WTC11 (cell line): ENCODE data around the gene DIDO1. TPM values are rescaled to one million over a fixed set of nuclear protein-coding genes. Genes with fewer than 3 reads are reported as not detected.

Source experiments
- ATAC-seq: fragments of 200-7000 bp; cut with Tn5 transposase; 2 replicates; pipeline ENCODE4 v1.10.0; 2021; ENCODE audit warnings: mild to moderate bottlenecking, moderate library complexity
- CTCF ChIA-PET: fragments of 300-600 bp; sonication (Branson Sonifier 250); formaldehyde crosslinking; loops from one replicate; lab custom pipeline; 2021; ENCODE audit warnings: antibody characterized with exemption; lab: Charles Lee
- POLR2A ChIA-PET: fragments of 350-600 bp; sonication (Branson Sonifier 250); formaldehyde crosslinking; loops from one replicate; lab custom pipeline; 2021; ENCODE audit warnings: antibody characterized with exemption; lab: Charles Lee
- DNase-seq: peaks from one replicate; pipeline ENCODE4 v3.0.0; 2021; ENCODE audit warnings: low spot score
- H3K27ac Mint-ChIP-seq: 2 replicates; pipeline ENCODE4 v1.8.0; 2021; ENCODE audit warnings: mixed read lengths
- H3K27me3 Mint-ChIP-seq: 2 replicates; pipeline ENCODE4 v1.8.0; 2021; ENCODE audit warnings: low read depth, mild to moderate bottlenecking, moderate library complexity, mixed read lengths
- H3K36me3 Mint-ChIP-seq: 2 replicates; pipeline ENCODE4 v1.8.0; 2021; ENCODE audit warnings: mixed read lengths
- H3K4me1 Mint-ChIP-seq: 2 replicates; pipeline ENCODE4 v1.8.0; 2022; ENCODE audit warnings: mixed read lengths
- H3K4me3 Mint-ChIP-seq: 2 replicates; pipeline ENCODE4 v1.8.0; 2021; ENCODE audit warnings: mild to moderate bottlenecking, moderate library complexity, mixed read lengths
- H3K9me3 Mint-ChIP-seq: 2 replicates; pipeline ENCODE4 v1.8.0; 2021; ENCODE audit warnings: mixed read lengths
- CBFB ChIP-seq: sonication (generic); formaldehyde crosslinking; IDR thresholded peaks from 2 replicates; pipeline ENCODE4 v1.8.1; 2022; ENCODE audit warnings: mild to moderate bottlenecking, low read depth, missing genetic modification reagents
- FOXK1 ChIP-seq: sonication (generic); formaldehyde crosslinking; IDR thresholded peaks from 2 replicates; pipeline ENCODE4 v1.8.0; 2022; ENCODE audit warnings: mild to moderate bottlenecking, moderate library complexity, missing genetic modification reagents
- KAT7 ChIP-seq: sonication (generic); formaldehyde crosslinking; IDR thresholded peaks from 2 replicates; pipeline ENCODE4 v1.8.1; 2023; ENCODE audit warnings: missing genetic modification reagents, mild to moderate bottlenecking, borderline replicate concordance
- NR1H2 ChIP-seq: sonication (generic); formaldehyde crosslinking; IDR thresholded peaks from 2 replicates; pipeline ENCODE4 v1.9.0; 2021; ENCODE audit warnings: mild to moderate bottlenecking, moderate library complexity, missing genetic modification reagents
- SMAD3 ChIP-seq: sonication (generic); formaldehyde crosslinking; IDR thresholded peaks from 2 replicates; pipeline ENCODE4 v1.8.0; 2022; ENCODE audit warnings: missing genetic modification reagents, mild to moderate bottlenecking, borderline replicate concordance
- SMAD4 ChIP-seq: sonication (generic); formaldehyde crosslinking; IDR thresholded peaks from 2 replicates; pipeline ENCODE4 v1.8.0; 2022; ENCODE audit warnings: mild to moderate bottlenecking, missing genetic modification reagents
- TEAD1 ChIP-seq: sonication (generic); formaldehyde crosslinking; IDR thresholded peaks from 2 replicates; pipeline ENCODE4 v1.8.0; 2022; ENCODE audit warnings: mild to moderate bottlenecking, missing genetic modification reagents
- ZNF317 ChIP-seq: sonication (generic); formaldehyde crosslinking; IDR thresholded peaks from 2 replicates; pipeline ENCODE4 v1.8.1; 2023; ENCODE audit warnings: low read depth, mild to moderate bottlenecking, moderate library complexity, missing genetic modification reagents, borderline replicate concordance
- ZNF416 ChIP-seq: fragments of 250-450 bp; sonication (Bioruptor Pico); IDR thresholded peaks from 2 replicates; pipeline ENCODE4 v1.9.0; 2021; ENCODE audit warnings: mild to moderate bottlenecking, inconsistent platforms
- ZNF423 ChIP-seq: fragments of 250-450 bp; sonication (Bioruptor Pico); IDR thresholded peaks from 2 replicates; pipeline ENCODE4 v2.1.2; 2022; ENCODE audit warnings: mild to moderate bottlenecking, moderate library complexity
- total RNA-seq: library from RNA; stranded (reverse); gene quantifications from 3 replicates; pipeline ENCODE4 v1.2.3, GENCODE V29; 2021
- TF ChIP-seq, protein P1 (sequence below): sonication (generic); formaldehyde crosslinking; IDR thresholded peaks from 2 replicates; pipeline ENCODE4 v1.8.1; 2022; ENCODE audit warnings: mild to moderate bottlenecking, moderate library complexity, missing genetic modification reagents
- TF ChIP-seq, protein P2 (sequence below): sonication (generic); formaldehyde crosslinking; conservative IDR thresholded peaks from 2 replicates; pipeline ENCODE4 v1.8.1; 2023; ENCODE audit warnings: mild to moderate bottlenecking, low read depth, missing genetic modification reagents, moderate library complexity
- TF ChIP-seq, protein P3 (sequence below): sonication (generic); formaldehyde crosslinking; IDR thresholded peaks from 2 replicates; pipeline ENCODE4 v1.8.1; 2022; ENCODE audit warnings: missing genetic modification reagents, borderline replicate concordance
- TF ChIP-seq, protein P4 (sequence below): sonication (generic); formaldehyde crosslinking; IDR thresholded peaks from 2 replicates; pipeline ENCODE4 v1.8.1; 2023; ENCODE audit warnings: mild to moderate bottlenecking, missing genetic modification reagents, moderate library complexity
- TF ChIP-seq, protein P5 (sequence below): sonication (generic); formaldehyde crosslinking; IDR thresholded peaks from 2 replicates; pipeline ENCODE4 v1.8.1; 2023; ENCODE audit warnings: mild to moderate bottlenecking, moderate library complexity, missing genetic modification reagents
- TF ChIP-seq, protein P6 (sequence below): sonication (generic); formaldehyde crosslinking; IDR thresholded peaks from 2 replicates; pipeline ENCODE4 v1.8.0; 2023; ENCODE audit warnings: missing genetic modification reagents, mild to moderate bottlenecking, borderline replicate concordance
- TF ChIP-seq, protein P7 (sequence below): sonication (generic); formaldehyde crosslinking; IDR thresholded peaks from 2 replicates; pipeline ENCODE4 v1.8.1; 2023; ENCODE audit warnings: mild to moderate bottlenecking, missing genetic modification reagents, borderline replicate concordance

The DIDO1 gene
- total RNA-seq, 1 experiment from 2014 or later, result 87.3 TPM

DNA sequence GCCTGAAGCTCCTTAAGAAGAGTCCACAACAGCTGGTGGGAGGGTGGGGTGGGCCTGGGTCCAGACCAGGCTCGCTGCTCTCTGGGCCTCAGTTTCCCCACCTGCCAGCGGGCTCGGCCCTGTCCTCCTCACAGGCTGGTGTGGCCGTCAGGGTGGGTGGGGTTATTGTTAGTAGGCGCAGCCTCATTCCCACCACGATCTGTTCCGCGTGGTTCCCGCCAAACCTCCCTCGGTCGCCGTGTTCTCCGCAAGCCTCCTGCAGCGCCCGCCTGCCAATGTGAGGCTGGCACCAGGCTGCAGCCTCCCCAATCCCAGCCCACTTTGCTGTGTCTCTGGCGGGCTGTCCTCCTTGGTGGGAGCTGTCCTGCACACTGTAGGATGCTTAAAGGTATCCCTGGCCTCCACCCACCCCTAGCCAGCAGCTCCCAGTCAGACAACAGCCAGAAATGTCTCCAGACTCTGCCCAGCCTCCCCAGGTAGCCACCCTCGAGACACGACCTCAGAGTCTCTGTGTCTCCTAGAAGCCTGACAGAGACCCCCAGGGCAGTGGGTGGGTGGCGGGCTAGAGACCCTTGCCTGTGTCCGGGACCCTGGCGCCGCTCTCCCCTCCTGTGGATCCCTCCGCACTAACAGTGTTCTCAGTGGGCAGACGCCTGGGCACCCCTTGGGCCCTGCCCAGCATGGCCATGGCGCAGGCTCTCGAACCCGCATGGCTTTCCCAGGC lies 41.5 kb upstream of the DIDO1 start:
- Mint-ChIP-seq H3K36me3 (no peaks in the 10 kb centered on the region), H3K27me3 (peaks cover 13% of the 10 kb centered on the region), H3K27ac (peak overlapping the region; percentile 56; the same call in 1 of the 2 replicates), H3K4me3 (no peak overlapping the region), H3K4me1 (peaks cover 3% of the 10 kb centered on the region; the same call in 1 of the 2 replicates), H3K9me3 (no peaks in the 10 kb centered on the region)
- CTCF ChIA-PET, result no interaction called here
- POLR2A ChIA-PET, result no interaction called here
- TF ChIP-seq ZNF317 (CRISPR knock-in tag), result no peak
- TF ChIP-seq, protein P1, sequence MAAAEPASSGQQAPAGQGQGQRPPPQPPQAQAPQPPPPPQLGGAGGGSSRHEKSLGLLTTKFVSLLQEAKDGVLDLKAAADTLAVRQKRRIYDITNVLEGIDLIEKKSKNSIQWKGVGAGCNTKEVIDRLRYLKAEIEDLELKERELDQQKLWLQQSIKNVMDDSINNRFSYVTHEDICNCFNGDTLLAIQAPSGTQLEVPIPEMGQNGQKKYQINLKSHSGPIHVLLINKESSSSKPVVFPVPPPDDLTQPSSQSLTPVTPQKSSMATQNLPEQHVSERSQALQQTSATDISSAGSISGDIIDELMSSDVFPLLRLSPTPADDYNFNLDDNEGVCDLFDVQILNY (CRISPR knock-in tag), result no peak
- TF ChIP-seq, protein P2, sequence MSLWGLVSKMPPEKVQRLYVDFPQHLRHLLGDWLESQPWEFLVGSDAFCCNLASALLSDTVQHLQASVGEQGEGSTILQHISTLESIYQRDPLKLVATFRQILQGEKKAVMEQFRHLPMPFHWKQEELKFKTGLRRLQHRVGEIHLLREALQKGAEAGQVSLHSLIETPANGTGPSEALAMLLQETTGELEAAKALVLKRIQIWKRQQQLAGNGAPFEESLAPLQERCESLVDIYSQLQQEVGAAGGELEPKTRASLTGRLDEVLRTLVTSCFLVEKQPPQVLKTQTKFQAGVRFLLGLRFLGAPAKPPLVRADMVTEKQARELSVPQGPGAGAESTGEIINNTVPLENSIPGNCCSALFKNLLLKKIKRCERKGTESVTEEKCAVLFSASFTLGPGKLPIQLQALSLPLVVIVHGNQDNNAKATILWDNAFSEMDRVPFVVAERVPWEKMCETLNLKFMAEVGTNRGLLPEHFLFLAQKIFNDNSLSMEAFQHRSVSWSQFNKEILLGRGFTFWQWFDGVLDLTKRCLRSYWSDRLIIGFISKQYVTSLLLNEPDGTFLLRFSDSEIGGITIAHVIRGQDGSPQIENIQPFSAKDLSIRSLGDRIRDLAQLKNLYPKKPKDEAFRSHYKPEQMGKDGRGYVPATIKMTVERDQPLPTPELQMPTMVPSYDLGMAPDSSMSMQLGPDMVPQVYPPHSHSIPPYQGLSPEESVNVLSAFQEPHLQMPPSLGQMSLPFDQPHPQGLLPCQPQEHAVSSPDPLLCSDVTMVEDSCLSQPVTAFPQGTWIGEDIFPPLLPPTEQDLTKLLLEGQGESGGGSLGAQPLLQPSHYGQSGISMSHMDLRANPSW (CRISPR knock-in tag), result no peak
- TF ChIP-seq TEAD1 (CRISPR knock-in tag), result no peak
- TF ChIP-seq, protein P3, sequence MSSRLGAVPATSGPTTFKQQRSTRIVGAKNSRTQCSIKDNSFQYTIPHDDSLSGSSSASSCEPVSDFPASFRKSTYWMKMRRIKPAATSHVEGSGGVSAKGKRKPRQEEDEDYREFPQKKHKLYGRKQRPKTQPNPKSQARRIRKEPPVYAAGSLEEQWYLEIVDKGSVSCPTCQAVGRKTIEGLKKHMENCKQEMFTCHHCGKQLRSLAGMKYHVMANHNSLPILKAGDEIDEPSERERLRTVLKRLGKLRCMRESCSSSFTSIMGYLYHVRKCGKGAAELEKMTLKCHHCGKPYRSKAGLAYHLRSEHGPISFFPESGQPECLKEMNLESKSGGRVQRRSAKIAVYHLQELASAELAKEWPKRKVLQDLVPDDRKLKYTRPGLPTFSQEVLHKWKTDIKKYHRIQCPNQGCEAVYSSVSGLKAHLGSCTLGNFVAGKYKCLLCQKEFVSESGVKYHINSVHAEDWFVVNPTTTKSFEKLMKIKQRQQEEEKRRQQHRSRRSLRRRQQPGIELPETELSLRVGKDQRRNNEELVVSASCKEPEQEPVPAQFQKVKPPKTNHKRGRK (CRISPR knock-in tag), result no peak
- TF ChIP-seq, protein P4, sequence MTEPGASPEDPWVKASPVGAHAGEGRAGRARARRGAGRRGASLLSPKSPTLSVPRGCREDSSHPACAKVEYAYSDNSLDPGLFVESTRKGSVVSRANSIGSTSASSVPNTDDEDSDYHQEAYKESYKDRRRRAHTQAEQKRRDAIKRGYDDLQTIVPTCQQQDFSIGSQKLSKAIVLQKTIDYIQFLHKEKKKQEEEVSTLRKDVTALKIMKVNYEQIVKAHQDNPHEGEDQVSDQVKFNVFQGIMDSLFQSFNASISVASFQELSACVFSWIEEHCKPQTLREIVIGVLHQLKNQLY, result no peak
- no peak for TF ChIP-seq ZNF423
- TF ChIP-seq FOXK1 (CRISPR knock-in tag), result no peak
- TF ChIP-seq, protein P5, sequence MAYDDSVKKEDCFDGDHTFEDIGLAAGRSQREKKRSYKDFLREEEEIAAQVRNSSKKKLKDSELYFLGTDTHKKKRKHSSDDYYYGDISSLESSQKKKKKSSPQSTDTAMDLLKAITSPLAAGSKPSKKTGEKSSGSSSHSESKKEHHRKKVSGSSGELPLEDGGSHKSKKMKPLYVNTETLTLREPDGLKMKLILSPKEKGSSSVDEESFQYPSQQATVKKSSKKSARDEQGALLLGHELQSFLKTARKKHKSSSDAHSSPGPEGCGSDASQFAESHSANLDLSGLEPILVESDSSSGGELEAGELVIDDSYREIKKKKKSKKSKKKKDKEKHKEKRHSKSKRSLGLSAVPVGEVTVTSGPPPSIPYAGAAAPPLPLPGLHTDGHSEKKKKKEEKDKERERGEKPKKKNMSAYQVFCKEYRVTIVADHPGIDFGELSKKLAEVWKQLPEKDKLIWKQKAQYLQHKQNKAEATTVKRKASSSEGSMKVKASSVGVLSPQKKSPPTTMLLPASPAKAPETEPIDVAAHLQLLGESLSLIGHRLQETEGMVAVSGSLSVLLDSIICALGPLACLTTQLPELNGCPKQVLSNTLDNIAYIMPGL (CRISPR knock-in tag), result no peak
- TF ChIP-seq ZNF416, result no peak
- TF ChIP-seq, protein P6, sequence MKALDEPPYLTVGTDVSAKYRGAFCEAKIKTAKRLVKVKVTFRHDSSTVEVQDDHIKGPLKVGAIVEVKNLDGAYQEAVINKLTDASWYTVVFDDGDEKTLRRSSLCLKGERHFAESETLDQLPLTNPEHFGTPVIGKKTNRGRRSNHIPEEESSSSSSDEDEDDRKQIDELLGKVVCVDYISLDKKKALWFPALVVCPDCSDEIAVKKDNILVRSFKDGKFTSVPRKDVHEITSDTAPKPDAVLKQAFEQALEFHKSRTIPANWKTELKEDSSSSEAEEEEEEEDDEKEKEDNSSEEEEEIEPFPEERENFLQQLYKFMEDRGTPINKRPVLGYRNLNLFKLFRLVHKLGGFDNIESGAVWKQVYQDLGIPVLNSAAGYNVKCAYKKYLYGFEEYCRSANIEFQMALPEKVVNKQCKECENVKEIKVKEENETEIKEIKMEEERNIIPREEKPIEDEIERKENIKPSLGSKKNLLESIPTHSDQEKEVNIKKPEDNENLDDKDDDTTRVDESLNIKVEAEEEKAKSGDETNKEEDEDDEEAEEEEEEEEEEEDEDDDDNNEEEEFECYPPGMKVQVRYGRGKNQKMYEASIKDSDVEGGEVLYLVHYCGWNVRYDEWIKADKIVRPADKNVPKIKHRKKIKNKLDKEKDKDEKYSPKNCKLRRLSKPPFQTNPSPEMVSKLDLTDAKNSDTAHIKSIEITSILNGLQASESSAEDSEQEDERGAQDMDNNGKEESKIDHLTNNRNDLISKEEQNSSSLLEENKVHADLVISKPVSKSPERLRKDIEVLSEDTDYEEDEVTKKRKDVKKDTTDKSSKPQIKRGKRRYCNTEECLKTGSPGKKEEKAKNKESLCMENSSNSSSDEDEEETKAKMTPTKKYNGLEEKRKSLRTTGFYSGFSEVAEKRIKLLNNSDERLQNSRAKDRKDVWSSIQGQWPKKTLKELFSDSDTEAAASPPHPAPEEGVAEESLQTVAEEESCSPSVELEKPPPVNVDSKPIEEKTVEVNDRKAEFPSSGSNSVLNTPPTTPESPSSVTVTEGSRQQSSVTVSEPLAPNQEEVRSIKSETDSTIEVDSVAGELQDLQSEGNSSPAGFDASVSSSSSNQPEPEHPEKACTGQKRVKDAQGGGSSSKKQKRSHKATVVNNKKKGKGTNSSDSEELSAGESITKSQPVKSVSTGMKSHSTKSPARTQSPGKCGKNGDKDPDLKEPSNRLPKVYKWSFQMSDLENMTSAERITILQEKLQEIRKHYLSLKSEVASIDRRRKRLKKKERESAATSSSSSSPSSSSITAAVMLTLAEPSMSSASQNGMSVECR (CRISPR knock-in tag), result no peak
- TF ChIP-seq, protein P7, sequence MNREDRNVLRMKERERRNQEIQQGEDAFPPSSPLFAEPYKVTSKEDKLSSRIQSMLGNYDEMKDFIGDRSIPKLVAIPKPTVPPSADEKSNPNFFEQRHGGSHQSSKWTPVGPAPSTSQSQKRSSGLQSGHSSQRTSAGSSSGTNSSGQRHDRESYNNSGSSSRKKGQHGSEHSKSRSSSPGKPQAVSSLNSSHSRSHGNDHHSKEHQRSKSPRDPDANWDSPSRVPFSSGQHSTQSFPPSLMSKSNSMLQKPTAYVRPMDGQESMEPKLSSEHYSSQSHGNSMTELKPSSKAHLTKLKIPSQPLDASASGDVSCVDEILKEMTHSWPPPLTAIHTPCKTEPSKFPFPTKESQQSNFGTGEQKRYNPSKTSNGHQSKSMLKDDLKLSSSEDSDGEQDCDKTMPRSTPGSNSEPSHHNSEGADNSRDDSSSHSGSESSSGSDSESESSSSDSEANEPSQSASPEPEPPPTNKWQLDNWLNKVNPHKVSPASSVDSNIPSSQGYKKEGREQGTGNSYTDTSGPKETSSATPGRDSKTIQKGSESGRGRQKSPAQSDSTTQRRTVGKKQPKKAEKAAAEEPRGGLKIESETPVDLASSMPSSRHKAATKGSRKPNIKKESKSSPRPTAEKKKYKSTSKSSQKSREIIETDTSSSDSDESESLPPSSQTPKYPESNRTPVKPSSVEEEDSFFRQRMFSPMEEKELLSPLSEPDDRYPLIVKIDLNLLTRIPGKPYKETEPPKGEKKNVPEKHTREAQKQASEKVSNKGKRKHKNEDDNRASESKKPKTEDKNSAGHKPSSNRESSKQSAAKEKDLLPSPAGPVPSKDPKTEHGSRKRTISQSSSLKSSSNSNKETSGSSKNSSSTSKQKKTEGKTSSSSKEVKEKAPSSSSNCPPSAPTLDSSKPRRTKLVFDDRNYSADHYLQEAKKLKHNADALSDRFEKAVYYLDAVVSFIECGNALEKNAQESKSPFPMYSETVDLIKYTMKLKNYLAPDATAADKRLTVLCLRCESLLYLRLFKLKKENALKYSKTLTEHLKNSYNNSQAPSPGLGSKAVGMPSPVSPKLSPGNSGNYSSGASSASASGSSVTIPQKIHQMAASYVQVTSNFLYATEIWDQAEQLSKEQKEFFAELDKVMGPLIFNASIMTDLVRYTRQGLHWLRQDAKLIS (CRISPR knock-in tag), result no peak
- TF ChIP-seq NR1H2 (CRISPR knock-in tag), result no peak
- TF ChIP-seq SMAD4, result no peak
- TF ChIP-seq SMAD3 (CRISPR knock-in tag), result no peak
- TF ChIP-seq CBFB, result no peak
- no peak for TF ChIP-seq KAT7 (CRISPR knock-in tag)
- DNase-seq, result no peak
- ATAC-seq, result no peak
